Colonic mucosa (tissue), 4 donors: Measurements from ENCODE around the gene PALD1. TPM values are rescaled to one million over a fixed set of nuclear protein-coding genes. Genes with fewer than 3 reads are reported as not detected.

Experiments used
- DNase-seq: peaks from one replicate; pipeline ENCODE4 v3.0.0-alpha.2; 2020
- H3K27ac ChIP-seq: fragments of 200-600 bp; one replicate; pipeline ENCODE4 v1.8.0; 2021
- H3K27me3 ChIP-seq: fragments of 200-600 bp; one replicate; pipeline ENCODE4 v1.8.0; 2021
- H3K36me3 ChIP-seq: fragments of 200-600 bp; one replicate; pipeline ENCODE4 v1.8.0; 2021
- H3K4me1 ChIP-seq: fragments of 200-600 bp; one replicate; pipeline ENCODE4 v1.8.0; 2021; ENCODE audit warnings: mild to moderate bottlenecking
- H3K4me3 ChIP-seq: fragments of 200-600 bp; one replicate; pipeline ENCODE4 v1.8.0; 2021
- H3K9ac ChIP-seq, 2 donors: one replicate each; pipeline ENCODE4 v1.7.0; 2013; ENCODE audit warnings: control low read depth in 2 of 2, low read depth in 2 of 2, low read length in 2 of 2
- H3K9me3 ChIP-seq: fragments of 200-600 bp; one replicate; pipeline ENCODE4 v1.8.0; 2021
- intact Hi-C: fragments of 100-400 bp; cut with DNase I; formaldehyde crosslinking; loops from one replicate; pipeline ENCODE4 v1.14.1; 2022
- total RNA-seq, 2 donors: library from RNA; stranded (reverse); fragmentation: NEBNext Ultra II Directional in 1 of 2; extraction: Animal tissue kit (Norgen Biotek cat#: 25700) in 1 of 2; gene quantifications; one replicate each; pipeline ENCODE4 v1.2.1, GENCODE V29; 2021
- TF ChIP-seq, protein P1 (sequence below): fragments of 200-600 bp; IDR thresholded peaks from one replicate; pipeline ENCODE4 v1.8.0; 2022; ENCODE audit warnings: antibody characterized with exemption, mild to moderate bottlenecking
- donor health status: healthy.
- donor health status: DM: no; HTN: no; CAD: no.
- donor health status: DM: no; HTN: no; CAD: no.

PALD1 gene
- total RNA-seq, 2 donors from 2014 or later, result 1.3 to 2.5 TPM

DNA sequence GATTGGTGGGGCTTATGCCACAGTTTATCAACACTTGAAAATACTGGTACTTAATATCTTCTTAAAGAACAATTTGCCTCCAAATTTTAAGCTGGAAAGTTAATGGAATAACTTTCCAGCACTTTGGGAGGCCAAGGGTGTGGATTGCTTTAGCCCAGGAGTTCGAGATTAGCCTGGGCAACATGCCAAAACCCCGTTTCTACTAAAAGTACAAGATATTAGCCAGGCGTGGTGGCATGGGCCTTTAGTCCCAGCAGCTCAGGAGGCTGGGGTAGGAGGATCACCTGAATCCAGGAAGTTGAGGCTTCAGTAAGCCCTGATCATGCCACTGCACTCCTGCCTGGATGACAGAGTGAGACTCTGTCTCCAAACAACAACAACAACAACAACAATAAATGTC is 68.0 kb downstream of the PALD1 start:
- Histone ChIP-seq H3K9me3 (no peaks in the 10 kb centered on the region), H3K9ac (no peak overlapping the region), H3K27me3 (no peaks in the 10 kb centered on the region), H3K4me1 (no peaks in the 10 kb centered on the region), H3K27ac (no peak overlapping the region), H3K36me3 (no peaks in the 10 kb centered on the region), H3K4me3 (no peak overlapping the region)
- no peak for DNase-seq
- TF ChIP-seq, protein P1, sequence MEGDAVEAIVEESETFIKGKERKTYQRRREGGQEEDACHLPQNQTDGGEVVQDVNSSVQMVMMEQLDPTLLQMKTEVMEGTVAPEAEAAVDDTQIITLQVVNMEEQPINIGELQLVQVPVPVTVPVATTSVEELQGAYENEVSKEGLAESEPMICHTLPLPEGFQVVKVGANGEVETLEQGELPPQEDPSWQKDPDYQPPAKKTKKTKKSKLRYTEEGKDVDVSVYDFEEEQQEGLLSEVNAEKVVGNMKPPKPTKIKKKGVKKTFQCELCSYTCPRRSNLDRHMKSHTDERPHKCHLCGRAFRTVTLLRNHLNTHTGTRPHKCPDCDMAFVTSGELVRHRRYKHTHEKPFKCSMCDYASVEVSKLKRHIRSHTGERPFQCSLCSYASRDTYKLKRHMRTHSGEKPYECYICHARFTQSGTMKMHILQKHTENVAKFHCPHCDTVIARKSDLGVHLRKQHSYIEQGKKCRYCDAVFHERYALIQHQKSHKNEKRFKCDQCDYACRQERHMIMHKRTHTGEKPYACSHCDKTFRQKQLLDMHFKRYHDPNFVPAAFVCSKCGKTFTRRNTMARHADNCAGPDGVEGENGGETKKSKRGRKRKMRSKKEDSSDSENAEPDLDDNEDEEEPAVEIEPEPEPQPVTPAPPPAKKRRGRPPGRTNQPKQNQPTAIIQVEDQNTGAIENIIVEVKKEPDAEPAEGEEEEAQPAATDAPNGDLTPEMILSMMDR, result no peak
- intact Hi-C loops, result loop anchor here (5.0 kb wide), 1 partner anchor 331 kb away; no protein-coding TSS in a partner anchor

DNA sequence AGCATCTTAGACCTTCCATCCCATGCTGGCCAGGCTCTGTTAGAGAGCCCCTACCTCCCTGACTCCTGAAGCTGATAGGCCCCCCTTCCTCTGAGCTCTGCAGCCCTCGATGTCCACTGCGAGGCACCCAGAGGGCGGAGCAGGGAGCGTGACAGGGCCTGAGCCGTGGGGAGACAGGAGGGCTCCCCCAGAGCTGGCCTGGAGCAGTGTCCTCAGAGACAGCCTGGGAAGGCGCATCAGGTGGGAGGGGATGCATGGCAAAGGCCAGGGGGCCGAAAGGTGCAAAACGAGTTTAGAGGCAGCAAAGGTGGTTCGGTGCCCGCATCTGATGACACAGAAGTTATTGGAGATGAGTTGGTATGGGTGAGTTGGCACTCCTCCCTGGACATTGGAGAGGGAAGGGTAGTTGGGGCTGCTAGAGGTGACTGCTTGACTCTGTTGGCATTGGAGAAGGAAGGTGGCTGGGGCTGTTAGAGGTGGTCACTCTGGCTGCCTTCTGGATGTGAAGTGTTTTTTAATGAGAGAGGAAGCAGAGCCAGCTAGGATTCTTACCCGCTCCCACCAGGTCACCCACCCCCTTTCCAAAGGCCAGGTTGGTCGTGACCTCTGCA is 70.9 kb downstream of the PALD1 start:
- Histone ChIP-seq H3K9me3 (no peaks in the 10 kb centered on the region), H3K4me3 (no peak overlapping the region), H3K4me1 (no peaks in the 10 kb centered on the region), H3K36me3 (no peaks in the 10 kb centered on the region), H3K27me3 (no peaks in the 10 kb centered on the region), H3K27ac (no peak overlapping the region), H3K9ac (no peak overlapping the region)
- DNase-seq, result no peak
- TF ChIP-seq, protein P1, result no peak
- intact Hi-C loops, result loop anchor here (5.0 kb wide), 1 partner anchor 328 kb away; no protein-coding TSS in a partner anchor

DNA sequence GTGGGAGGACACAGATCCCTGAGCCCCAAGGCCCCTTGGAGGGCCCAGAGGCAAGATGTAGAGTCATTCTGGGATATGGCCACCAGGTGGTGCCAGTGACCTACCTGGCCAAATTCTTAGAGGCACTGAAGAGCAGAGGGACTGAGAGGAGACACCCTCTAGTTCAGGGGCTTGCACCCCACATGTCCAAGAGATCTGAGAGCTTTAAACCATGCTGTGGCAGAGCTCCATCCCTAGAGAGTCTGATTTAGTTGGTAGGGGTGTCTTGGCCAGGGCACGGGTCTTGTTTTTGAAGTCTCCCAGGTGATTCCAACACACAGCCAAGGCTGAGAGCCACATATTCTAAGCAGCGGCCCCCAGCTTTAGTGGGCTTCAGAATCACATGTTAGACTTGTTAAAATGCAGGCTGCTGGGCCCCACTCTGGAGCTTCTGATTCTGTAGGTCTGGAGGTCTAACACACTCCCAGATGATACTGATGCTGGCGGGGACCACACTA is 71.4 kb downstream of the PALD1 start:
- Histone ChIP-seq H3K9me3 (no peaks in the 10 kb centered on the region), H3K9ac (no peak overlapping the region), H3K27ac (no peak overlapping the region), H3K4me3 (no peak overlapping the region), H3K36me3 (no peaks in the 10 kb centered on the region), H3K4me1 (no peaks in the 10 kb centered on the region), H3K27me3 (no peaks in the 10 kb centered on the region)
- intact Hi-C loops, result loop anchor here (1.0 to 5.0 kb wide), 2 partner anchors 208 to 327 kb away; no protein-coding TSS in a partner anchor
- DNase-seq, result peak; percentile 69
- TF ChIP-seq, protein P1, result peak; percentile 92

DNA sequence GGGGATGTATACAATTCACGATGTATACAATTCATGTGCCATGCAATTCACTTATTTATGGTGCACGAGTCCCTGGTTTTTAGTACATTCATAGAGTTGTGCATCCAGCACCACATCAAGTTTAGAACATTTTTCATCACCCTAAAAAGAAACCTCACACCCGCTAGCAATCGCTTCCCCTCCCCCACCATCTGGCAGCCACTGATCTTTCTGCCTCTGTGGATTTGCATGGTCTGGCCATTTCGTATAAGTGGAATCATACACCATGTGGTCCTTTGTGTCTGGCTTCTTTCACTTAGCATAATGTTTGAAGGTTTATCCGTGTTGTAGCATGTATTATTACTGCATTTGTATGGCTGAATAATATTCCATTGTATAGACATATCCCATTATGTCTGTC is 71.9 kb downstream of the PALD1 start:
- Histone ChIP-seq H3K9me3 (no peaks in the 10 kb centered on the region), H3K27me3 (no peaks in the 10 kb centered on the region)
- intact Hi-C loops, result loop anchor here (1.0 kb wide), 1 partner anchor 208 kb away; no protein-coding TSS in a partner anchor

DNA sequence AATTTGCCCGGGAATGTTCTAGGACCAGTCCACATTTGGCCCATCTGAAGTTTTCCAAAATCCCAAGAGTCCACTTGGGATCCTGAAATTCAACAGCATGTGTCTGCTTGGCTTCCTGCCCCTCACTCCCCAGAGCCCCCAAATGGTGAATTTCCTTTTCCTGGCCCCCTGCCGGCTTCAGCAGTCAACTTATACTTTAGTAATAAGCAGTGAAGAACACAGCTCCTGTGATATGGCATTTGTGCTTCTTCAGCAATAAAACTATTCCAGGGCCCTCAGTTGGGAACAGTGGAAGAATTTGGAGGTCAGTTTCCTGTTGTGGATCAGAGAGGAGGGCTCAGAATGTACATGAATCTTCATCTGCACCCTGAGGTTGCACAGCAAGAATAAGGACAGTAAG is 72.9 kb downstream of the PALD1 start:
- H3K36me3 ChIP-seq, result no peaks in the 10 kb centered on the region
- no peak overlapping the region for H3K4me3 ChIP-seq
- H3K4me1 ChIP-seq, result no peaks in the 10 kb centered on the region
- intact Hi-C loops, result no loop called here
- H3K9ac ChIP-seq, result no peak overlapping the region
- no peak overlapping the region for H3K27ac ChIP-seq
- TF ChIP-seq, protein P1, result no peak
- no peak for DNase-seq
- no peaks in the 10 kb centered on the region for H3K27me3 ChIP-seq
- H3K9me3 ChIP-seq, result no peaks in the 10 kb centered on the region

More for the DNA sequence above, 71.9 kb downstream of the PALD1 start:
- no peak overlapping the region for H3K9ac ChIP-seq
- TF ChIP-seq, protein P1, result no peak
- DNase-seq, result no peak
- H3K27ac ChIP-seq, result no peak overlapping the region
- H3K36me3 ChIP-seq, result no peaks in the 10 kb centered on the region
- no peak overlapping the region for H3K4me3 ChIP-seq
- no peaks in the 10 kb centered on the region for H3K4me1 ChIP-seq
